ENCODE measurements around the gene LHFPL3. TPM values are rescaled to one million over a fixed set of nuclear protein-coding genes. Genes with fewer than 3 reads are reported as not detected.

LHFPL3 gene
- total RNA-seq, 4 donors from 2014 or later = not detected

- no peaks in the 10 kb centered on the region for H3K27me3 ChIP-seq
- no peak overlapping the region for H3K4me3 ChIP-seq
- H3K9me3 ChIP-seq = no peaks in the 10 kb centered on the region
- DNase-seq = no peak
- H3K27ac ChIP-seq = no peak overlapping the region
- no peaks in the 10 kb centered on the region for H3K4me1 ChIP-seq
- H3K36me3 ChIP-seq = no peaks in the 10 kb centered on the region
- intact Hi-C loops (cut with DNase I) = no loop called here
- TF ChIP-seq, protein P1, sequence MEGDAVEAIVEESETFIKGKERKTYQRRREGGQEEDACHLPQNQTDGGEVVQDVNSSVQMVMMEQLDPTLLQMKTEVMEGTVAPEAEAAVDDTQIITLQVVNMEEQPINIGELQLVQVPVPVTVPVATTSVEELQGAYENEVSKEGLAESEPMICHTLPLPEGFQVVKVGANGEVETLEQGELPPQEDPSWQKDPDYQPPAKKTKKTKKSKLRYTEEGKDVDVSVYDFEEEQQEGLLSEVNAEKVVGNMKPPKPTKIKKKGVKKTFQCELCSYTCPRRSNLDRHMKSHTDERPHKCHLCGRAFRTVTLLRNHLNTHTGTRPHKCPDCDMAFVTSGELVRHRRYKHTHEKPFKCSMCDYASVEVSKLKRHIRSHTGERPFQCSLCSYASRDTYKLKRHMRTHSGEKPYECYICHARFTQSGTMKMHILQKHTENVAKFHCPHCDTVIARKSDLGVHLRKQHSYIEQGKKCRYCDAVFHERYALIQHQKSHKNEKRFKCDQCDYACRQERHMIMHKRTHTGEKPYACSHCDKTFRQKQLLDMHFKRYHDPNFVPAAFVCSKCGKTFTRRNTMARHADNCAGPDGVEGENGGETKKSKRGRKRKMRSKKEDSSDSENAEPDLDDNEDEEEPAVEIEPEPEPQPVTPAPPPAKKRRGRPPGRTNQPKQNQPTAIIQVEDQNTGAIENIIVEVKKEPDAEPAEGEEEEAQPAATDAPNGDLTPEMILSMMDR (IDR thresholded peaks at IDR 0.05) = no peak
- TF ChIP-seq POLR2A (IDR thresholded peaks at IDR 0.05) = no peak
- WGBS, 2 donors = 85 to 91% methylated on average over 2 of the region's 2 CpGs
Observed at GRCh38 chr7:104908636-104909035, 580.2 kb downstream of the LHFPL3 start.

GRCh38 chr7:104909096-104909495 is 580.7 kb downstream of the LHFPL3 start:
- no peaks in the 10 kb centered on the region for H3K27me3 ChIP-seq
- no peaks in the 10 kb centered on the region for H3K4me1 ChIP-seq
- no peaks in the 10 kb centered on the region for H3K9me3 ChIP-seq
- no peak overlapping the region for H3K4me3 ChIP-seq
- intact Hi-C loops (cut with DNase I) = no loop called here
- no peak overlapping the region for H3K27ac ChIP-seq
- TF ChIP-seq, protein P1 (IDR thresholded peaks at IDR 0.05) = no peak
- no peak for TF ChIP-seq POLR2A (IDR thresholded peaks at IDR 0.05)
- no peaks in the 10 kb centered on the region for H3K36me3 ChIP-seq
- WGBS, 2 donors = 98 to 100% methylated on average over 2 of the region's 2 CpGs
- no peak for DNase-seq

- Histone ChIP-seq H3K4me1 (no peaks in the 10 kb centered on the region), H3K27ac (no peak overlapping the region), H3K9me3 (no peaks in the 10 kb centered on the region), H3K27me3 (no peaks in the 10 kb centered on the region), H3K4me3 (no peak overlapping the region), H3K36me3 (no peaks in the 10 kb centered on the region)
- 60 to 81% methylated on average over 1 to 2 of the region's 2 CpGs for WGBS, 2 donors
- DNase-seq = no peak
- TF ChIP-seq POLR2A (IDR thresholded peaks at IDR 0.05) = no peak
- TF ChIP-seq, protein P1 (IDR thresholded peaks at IDR 0.05) = no peak
- intact Hi-C loops (cut with DNase I) = no loop called here
Observed at GRCh38 chr7:104914421-104914820, 586.0 kb downstream of the LHFPL3 start.

DNA sequence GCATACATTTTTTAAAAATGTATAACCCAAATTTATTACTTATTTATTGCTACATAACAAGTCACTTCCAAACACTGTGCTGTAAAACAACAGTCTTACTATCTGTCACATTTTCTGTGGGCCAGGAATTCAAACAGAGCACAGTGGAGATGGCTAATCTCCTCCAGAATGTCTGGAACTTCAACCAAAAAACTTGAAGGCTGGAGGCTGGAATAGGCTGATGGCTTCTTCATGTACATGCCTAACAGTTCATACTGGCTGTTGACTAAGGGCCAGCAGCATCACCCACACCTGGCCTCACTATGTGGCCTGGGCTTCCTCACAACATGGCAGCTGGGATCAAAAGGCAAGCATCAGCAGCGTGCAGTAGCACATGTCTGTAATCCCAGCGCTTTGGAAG is 593.2 kb downstream of the LHFPL3 start:
- no peaks in the 10 kb centered on the region for H3K9me3 ChIP-seq
- H3K36me3 ChIP-seq = no peaks in the 10 kb centered on the region
- no peaks in the 10 kb centered on the region for H3K27me3 ChIP-seq
- TF ChIP-seq, protein P1 (IDR thresholded peaks at IDR 0.05) = no peak
- no peak for TF ChIP-seq POLR2A (IDR thresholded peaks at IDR 0.05)
- intact Hi-C loops (cut with DNase I) = no loop called here
- no peak for DNase-seq
- 100% methylated on average over 1 of the region's 2 CpGs; no CpG with 5 or more reads in 1 of the 2 donors for WGBS, 2 donors
- H3K27ac ChIP-seq = no peak overlapping the region
- peaks cover 0 to 15% (median 7%) of the 10 kb centered on the region in 3 donors for H3K4me1 ChIP-seq
- H3K4me3 ChIP-seq = no peak overlapping the region

- DNase-seq = no peak
- Histone ChIP-seq H3K27ac (peak overlapping the region in 3 of 4 donors; percentile 10 to 44 (median 23)), H3K9me3 (no peaks in the 10 kb centered on the region), H3K27me3 (no peaks in the 10 kb centered on the region), H3K4me3 (no peak overlapping the region), H3K4me1 (peaks cover 0 to 15% (median 7%) of the 10 kb centered on the region in 3 donors), H3K36me3 (no peaks in the 10 kb centered on the region)
- WGBS, 2 donors = 41 to 60% methylated on average over 5 of the region's 5 CpGs
- TF ChIP-seq, protein P1 (IDR thresholded peaks at IDR 0.05) = no peak
- intact Hi-C loops (cut with DNase I) = no loop called here
Observed at GRCh38 chr7:104922182-104923009, 594.0 kb downstream of the LHFPL3 start.

Measured in esophagus squamous epithelium (tissue), 5 donors.